Subcutaneous adipose tissue (tissue), 4 donors: ENCODE measurements around the gene NRROS. TPM values are rescaled to one million over a fixed set of nuclear protein-coding genes. Genes with fewer than 3 reads are reported as not detected.

ENCODE experiments used
- total RNA-seq, 4 donors: library from RNA; depleted of rRNA; stranded (reverse); fragments of >200 nt; gene quantifications; one replicate each; pipeline ENCODE4 v1.1.0, GENCODE V29; 2016
- TF ChIP-seq, protein P1 (sequence below): fragments of 450-650 bp; IDR thresholded peaks from one replicate; pipeline ENCODE4 v1.5.1; 2016; ENCODE audit warnings: low read depth, mild to moderate bottlenecking, control low read depth, antibody characterized with exemption, moderate library complexity

NRROS gene
- total RNA-seq, 4 donors from 2014 or later, result 7.9 to 22.3 (median 13.4) TPM

DNA sequence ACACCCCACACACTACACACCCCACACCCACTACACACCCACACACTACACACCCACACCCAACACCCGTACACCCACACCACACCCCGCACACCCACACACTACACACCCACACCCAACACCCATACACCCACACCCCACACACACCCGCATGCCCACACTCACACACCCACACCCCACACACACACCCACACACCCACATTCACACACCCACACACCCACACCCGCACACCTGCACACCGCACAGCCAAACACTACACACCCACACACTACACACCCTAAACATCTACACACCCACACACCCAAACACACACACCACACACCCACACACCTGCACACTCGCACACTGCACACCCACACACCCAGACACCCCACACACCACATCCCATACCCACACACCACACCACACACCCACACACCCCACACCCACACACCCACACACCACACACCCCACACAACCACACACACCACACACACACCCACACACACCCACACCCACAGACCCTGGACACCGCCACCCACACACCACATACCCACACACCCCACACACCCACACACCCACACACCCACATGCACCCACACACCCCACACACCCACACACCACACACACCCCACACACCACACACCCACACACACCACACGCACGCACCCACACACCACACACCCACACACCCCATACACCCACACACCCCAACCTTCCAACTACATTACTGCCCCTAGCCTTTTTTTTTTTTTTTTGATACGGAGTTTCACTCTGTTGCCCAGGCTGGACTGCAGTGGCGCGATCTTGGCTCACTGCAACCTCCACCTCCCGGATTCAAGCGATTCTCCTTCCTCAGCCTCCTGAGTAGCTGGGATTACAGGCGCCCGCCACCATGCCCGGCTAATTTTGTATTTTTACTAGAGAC is 55.7 kb downstream of the NRROS start:
- TF ChIP-seq, protein P1, sequence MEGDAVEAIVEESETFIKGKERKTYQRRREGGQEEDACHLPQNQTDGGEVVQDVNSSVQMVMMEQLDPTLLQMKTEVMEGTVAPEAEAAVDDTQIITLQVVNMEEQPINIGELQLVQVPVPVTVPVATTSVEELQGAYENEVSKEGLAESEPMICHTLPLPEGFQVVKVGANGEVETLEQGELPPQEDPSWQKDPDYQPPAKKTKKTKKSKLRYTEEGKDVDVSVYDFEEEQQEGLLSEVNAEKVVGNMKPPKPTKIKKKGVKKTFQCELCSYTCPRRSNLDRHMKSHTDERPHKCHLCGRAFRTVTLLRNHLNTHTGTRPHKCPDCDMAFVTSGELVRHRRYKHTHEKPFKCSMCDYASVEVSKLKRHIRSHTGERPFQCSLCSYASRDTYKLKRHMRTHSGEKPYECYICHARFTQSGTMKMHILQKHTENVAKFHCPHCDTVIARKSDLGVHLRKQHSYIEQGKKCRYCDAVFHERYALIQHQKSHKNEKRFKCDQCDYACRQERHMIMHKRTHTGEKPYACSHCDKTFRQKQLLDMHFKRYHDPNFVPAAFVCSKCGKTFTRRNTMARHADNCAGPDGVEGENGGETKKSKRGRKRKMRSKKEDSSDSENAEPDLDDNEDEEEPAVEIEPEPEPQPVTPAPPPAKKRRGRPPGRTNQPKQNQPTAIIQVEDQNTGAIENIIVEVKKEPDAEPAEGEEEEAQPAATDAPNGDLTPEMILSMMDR, result no peak

DNA sequence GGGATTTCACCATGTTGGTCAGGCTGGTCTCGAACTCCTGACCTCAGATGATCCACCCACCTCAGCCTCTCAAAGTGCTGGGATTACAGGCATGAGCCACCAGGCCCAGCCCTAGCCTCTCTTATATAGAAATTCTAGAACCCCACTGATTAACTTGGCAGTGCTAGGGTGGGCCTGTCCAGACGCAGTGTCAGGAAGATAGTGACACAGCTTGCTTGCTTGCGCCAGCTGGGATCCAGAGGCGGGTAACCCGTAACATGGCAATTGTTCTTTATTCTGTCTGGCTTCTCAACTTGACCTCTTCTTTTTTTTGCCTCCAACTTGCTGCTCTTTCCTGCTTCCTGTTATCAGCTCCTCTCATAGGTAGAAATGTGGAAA is 56.3 kb downstream of the NRROS start:
- TF ChIP-seq, protein P1, result no peak

DNA sequence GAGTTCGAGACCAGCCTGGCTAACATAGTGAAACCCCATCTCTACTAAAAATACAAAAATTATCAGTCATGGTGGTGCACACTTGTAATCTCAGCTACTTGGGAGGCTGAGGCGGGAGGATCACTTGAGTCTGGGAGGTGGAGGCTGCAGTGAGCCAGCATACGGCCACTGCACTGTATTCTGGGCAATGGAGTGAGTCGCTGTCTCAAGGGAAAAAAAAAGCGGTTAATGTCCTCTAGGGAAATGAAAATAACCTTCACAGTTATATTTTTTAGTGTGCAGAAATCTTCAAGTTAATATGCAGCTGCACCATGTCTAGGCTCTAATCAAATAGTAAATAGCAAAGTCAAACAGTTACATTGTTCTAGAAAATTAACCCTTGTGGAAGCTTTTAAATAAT is 57.8 kb downstream of the NRROS start:
- TF ChIP-seq, protein P1, result no peak

DNA sequence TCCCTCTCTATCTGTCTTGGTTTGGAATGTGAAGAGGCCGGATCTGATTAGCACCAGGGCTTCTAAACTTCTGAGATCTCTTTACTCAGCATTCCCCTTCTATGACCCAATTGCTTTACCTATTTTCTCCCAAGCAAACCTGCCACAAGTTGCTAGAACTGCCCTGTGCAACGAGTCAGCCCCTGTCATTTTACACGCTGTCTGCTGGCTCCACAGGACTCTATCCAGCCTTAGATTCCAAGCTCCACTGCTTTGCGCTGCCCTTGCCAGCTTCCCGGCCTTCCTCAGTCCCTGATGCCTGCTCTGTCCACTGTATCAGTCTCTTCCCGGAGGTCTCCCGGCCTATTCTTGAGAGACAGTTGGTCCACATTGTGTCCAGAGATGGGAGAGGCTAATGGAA is 60.3 kb downstream of the NRROS start:
- TF ChIP-seq, protein P1, result no peak

DNA sequence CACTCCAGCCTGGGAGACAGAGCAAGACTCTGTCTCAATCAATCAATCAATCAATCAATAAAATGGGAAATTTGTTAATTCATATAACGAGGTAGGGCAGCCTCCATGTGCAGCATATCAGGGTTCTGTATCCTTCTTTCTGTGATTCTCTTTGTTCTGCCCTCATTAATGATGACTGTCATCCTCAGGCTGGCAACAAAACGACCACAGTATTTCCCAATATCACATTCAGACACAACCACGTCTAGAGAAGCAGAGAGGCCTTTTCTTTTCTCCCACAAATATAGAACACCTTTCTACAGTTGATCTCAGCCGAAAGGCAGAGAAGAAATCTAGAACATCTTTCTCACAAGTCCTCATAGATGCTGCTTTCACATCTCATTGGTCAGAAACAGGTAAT is 61.3 kb downstream of the NRROS start:
- TF ChIP-seq, protein P1, result no peak

DNA sequence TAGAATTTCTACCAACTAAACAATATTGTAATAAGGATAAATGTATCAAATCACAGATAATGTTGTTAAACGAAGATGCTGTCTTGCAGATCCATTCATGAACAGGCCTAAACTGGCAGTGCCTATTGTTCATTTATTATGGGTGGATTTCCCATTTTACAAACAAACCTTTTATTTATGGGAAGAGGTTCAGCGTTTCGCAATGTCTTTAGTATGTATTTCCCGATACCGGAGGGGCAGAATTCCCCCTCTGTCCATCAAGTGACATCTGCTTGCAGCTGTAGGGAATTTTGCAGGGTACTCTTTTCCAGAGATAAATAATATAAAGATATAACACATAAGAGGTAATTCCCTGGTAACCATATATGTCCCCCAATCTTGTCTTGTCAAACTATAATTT is 66.8 kb downstream of the NRROS start:
- TF ChIP-seq, protein P1, result no peak

DNA sequence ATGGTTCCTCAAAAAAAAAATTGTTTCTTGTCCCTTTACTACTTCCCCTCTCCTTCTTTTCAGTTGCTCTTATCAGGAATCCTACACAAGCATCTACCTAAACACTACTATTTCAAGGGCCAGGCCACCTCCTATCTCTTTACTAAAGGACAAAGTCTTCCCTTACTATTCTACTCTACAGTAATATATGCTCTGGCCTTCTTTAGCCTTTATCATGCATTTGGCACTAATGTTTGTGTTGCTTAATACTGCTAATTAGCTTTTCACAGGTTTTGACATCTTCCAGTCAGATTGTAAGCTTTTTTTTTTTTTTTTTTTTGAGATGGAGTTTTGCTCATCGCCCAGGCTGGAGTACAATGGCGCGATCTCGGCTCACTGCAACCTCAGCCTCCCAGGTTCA is 67.2 kb downstream of the NRROS start:
- TF ChIP-seq, protein P1, result no peak
